ENCODE data around the gene P4HB.

- TF ChIP-seq, protein P1, sequence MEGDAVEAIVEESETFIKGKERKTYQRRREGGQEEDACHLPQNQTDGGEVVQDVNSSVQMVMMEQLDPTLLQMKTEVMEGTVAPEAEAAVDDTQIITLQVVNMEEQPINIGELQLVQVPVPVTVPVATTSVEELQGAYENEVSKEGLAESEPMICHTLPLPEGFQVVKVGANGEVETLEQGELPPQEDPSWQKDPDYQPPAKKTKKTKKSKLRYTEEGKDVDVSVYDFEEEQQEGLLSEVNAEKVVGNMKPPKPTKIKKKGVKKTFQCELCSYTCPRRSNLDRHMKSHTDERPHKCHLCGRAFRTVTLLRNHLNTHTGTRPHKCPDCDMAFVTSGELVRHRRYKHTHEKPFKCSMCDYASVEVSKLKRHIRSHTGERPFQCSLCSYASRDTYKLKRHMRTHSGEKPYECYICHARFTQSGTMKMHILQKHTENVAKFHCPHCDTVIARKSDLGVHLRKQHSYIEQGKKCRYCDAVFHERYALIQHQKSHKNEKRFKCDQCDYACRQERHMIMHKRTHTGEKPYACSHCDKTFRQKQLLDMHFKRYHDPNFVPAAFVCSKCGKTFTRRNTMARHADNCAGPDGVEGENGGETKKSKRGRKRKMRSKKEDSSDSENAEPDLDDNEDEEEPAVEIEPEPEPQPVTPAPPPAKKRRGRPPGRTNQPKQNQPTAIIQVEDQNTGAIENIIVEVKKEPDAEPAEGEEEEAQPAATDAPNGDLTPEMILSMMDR (IDR thresholded peaks at IDR 0.05): peak in 2 of 3 experiments; percentile 26 to 40
- peak; percentile 92 for TF ChIP-seq POLR2A (IDR thresholded peaks at IDR 0.05)
These were observed 11.3 kb upstream of the P4HB start for GRCh38 chr17:81871387-81872230.
